ENCODE data around the gene TNIK.

TNIK gene

GRCh38 chr3:171086914-171087313, 373.3 kb downstream of the TNIK start:
- no peak for DNase-seq (ENCODE audit: low spot score)
- TF ChIP-seq CTCF (IDR thresholded peaks at IDR 0.05; ENCODE audit: extremely low read depth, insufficient read depth, missing control alignments) = no peak
- in situ Hi-C loops (cut with MboI; ENCODE audit: low pct_unique_long_range_greater_than_20kb, low sequenced_read_pairs, unreplicated experiment) = no loop called here

DNA sequence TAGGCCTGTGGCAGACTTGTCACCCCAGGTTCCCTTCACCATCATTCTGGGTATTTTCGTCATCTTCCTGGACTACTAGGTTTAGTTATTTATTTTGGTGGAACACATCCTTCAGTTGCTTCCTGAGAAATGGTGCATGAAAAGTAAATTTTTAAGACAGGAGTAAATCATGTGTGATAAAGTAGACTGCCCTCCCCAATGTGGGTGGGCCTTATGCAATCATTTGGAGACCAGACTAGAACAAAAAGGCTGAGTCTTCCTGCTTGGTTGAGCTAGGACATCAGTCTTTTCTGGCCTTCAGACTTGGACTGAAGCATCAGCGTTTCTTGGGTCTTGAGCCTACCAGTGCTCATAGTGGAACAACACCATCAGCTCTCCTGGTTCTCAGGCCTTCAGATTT, 382.9 kb downstream of the TNIK start:
- TF ChIP-seq CTCF (IDR thresholded peaks at IDR 0.05; ENCODE audit: extremely low read depth, insufficient read depth, missing control alignments) = no peak
- DNase-seq (ENCODE audit: low spot score) = no peak
- in situ Hi-C loops (cut with MboI; ENCODE audit: low pct_unique_long_range_greater_than_20kb, low sequenced_read_pairs, unreplicated experiment) = no loop called here

DNA sequence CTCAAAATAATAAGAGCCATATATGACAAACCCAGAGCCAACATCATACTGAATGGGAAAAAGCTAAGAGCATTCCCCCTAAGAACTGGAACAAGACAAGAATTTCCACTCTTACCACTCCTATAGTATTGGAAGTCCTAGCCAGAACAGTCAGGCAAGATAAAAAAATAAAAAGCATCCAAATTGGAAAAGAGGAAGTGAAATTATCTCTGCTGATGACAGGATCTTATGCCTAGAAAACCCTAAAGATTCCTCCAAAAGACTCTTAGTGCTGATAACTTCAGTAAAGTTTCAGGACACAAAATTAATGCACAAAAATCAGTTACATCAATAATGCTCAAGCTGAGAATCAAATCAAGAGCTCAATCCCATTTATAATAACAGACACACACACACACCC, 387.8 kb downstream of the TNIK start:
- no peak for DNase-seq (ENCODE audit: low spot score)
- in situ Hi-C loops (cut with MboI; ENCODE audit: low pct_unique_long_range_greater_than_20kb, low sequenced_read_pairs, unreplicated experiment) = no loop called here
- TF ChIP-seq CTCF (IDR thresholded peaks at IDR 0.05; ENCODE audit: extremely low read depth, insufficient read depth, missing control alignments) = no peak

GRCh38 chr3:171068658-171069057, 391.5 kb downstream of the TNIK start:
- no peak for DNase-seq (ENCODE audit: low spot score)
- no peak for TF ChIP-seq CTCF (IDR thresholded peaks at IDR 0.05; ENCODE audit: extremely low read depth, insufficient read depth, missing control alignments)
- in situ Hi-C loops (cut with MboI; ENCODE audit: low pct_unique_long_range_greater_than_20kb, low sequenced_read_pairs, unreplicated experiment) = no loop called here

DNA sequence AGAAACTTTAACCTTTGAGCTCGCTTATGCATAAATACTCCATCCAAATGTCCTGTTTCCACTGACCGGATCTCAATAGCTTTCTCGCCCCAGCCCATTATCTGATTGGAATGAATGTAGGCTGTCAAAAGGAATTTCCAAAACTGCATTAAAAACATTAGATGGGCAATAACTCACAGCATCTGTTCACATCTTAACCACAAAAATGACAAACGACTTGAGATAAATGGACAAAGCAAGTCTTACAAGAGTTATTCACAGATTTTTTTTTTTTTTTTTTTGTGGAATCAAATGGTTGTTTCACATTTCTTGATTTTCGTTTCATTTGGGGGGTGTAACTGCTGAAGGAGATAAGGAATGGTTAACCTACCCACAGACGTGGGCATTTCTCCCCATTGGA, 394.0 kb downstream of the TNIK start:
- no peak for DNase-seq (ENCODE audit: low spot score)
- in situ Hi-C loops (cut with MboI; ENCODE audit: low pct_unique_long_range_greater_than_20kb, low sequenced_read_pairs, unreplicated experiment) = no loop called here
- TF ChIP-seq CTCF (IDR thresholded peaks at IDR 0.05; ENCODE audit: extremely low read depth, insufficient read depth, missing control alignments) = no peak

GRCh38 chr3:171065732-171066131, 394.5 kb downstream of the TNIK start:
- no peak for DNase-seq (ENCODE audit: low spot score)
- in situ Hi-C loops (cut with MboI; ENCODE audit: low pct_unique_long_range_greater_than_20kb, low sequenced_read_pairs, unreplicated experiment) = no loop called here
- no peak for TF ChIP-seq CTCF (IDR thresholded peaks at IDR 0.05; ENCODE audit: extremely low read depth, insufficient read depth, missing control alignments)

DNA sequence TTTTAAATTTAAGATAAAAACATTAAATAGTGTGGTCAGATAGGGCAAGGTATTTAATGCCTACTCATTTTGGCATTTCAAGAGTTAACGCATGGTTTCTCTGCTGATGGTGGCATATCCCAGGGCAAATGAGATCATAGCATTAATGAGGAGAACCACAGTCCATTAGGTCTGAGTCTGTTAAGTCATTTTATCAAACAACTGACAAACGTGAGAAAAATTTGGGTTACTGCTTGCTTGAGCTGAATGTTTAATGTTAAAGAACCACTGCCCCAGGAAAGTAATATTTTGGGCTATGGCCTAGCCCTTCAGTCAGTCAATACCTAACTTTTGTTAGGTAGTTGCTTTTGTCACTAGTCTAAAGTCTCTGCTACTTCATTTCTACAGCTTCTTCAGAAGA, 395.7 kb downstream of the TNIK start:
- in situ Hi-C loops (cut with MboI; ENCODE audit: low pct_unique_long_range_greater_than_20kb, low sequenced_read_pairs, unreplicated experiment) = no loop called here
- no peak for DNase-seq (ENCODE audit: low spot score)
- TF ChIP-seq CTCF (IDR thresholded peaks at IDR 0.05; ENCODE audit: extremely low read depth, insufficient read depth, missing control alignments) = no peak
